ENCODE data around the gene ZDHHC13. TPM values are rescaled to one million over a fixed set of nuclear protein-coding genes. Genes with fewer than 3 reads are reported as not detected.

The ZDHHC13 gene
- total and polyA plus RNA-seq, 10 of the 15 experiments (the other 5 are each of a cell fraction or from before 2014, with no cell fraction given): 8.5 to 34.2 (median 20.4) TPM

DNA sequence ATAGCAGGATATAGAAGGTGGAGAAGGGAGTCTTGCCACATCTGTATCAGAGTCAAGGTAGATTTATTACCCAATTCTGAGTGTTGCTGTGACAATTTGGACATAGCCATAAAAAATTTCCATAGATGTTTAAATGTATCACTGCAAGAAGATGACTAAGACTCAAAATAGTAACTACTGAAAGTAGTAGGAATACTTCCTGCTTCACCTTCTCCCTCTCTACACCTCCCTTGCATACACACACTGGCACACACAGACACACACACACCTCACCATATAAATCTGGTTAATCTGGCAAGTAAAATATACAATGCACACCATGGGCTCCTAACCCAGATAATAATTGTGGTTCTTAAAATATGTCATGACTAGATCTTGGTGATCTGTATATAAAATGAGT lies 5.2 kb upstream of the ZDHHC13 start:
- no peak overlapping the region for H3K4me3 ChIP-seq
- H2AFZ ChIP-seq (ENCODE audit: control insufficient read depth, low read depth, low read length): no peak overlapping the region
- no peak for DNase-seq (ENCODE audit: low read depth, low spot score)
- H3K27ac ChIP-seq (ENCODE audit: control insufficient read depth, insufficient read depth): no peak overlapping the region
- no peaks in the 10 kb centered on the region for H4K20me1 ChIP-seq (ENCODE audit: control insufficient read depth, insufficient read depth)
- ChIA-PET POLR2A (no interaction called here), CTCF (interaction anchor here (3.7 kb wide), 1 partner anchor 34 kb away, joined by 26 read pairs; no protein-coding TSS in a partner anchor), SMC1A (ENCODE audit: uncharacterized antibody, unreplicated experiment) (interaction anchor here (1.1 kb wide), 1 partner anchor 41 kb away, joined by 3 read pairs; no protein-coding TSS in a partner anchor), RAD21 (ENCODE audit: unreplicated experiment) (no interaction called here)
- intact Hi-C loops (cut with micrococcal nuclease; ENCODE audit: unreplicated experiment): loop anchor here (10.0 kb wide), 1 partner anchor 333 kb away; no protein-coding TSS in a partner anchor
- no peaks in the 10 kb centered on the region for H3K27me3 ChIP-seq (replicated peaks in 1 of 2; ENCODE audit: control insufficient read depth in 2 of 2, insufficient read depth in 2 of 2, low read length in 1 of 2)
- H3K79me2 ChIP-seq (ENCODE audit: control insufficient read depth, insufficient read depth, low read length): no peaks in the 10 kb centered on the region; the same call in 1 of the 2 replicates
- no peak overlapping the region for H3K9ac ChIP-seq (ENCODE audit: control insufficient read depth, insufficient read depth, low read length)
- in situ Hi-C loops (cut with MboI): no loop called here
- no peak for FAIRE-seq
- no peak overlapping the region for H3K4me2 ChIP-seq (ENCODE audit: control insufficient read depth, insufficient read depth)
- H3K36me3 ChIP-seq (ENCODE audit: control insufficient read depth in 2 of 2, insufficient read depth in 2 of 2, low read length in 1 of 2): no peaks in the 10 kb centered on the region
- H3K9me3 ChIP-seq (replicated peaks; ENCODE audit: control insufficient read depth, insufficient read depth, low read length): no peaks in the 10 kb centered on the region; the same call in 2 of the 3 replicates
- BruUV-seq (replicated peaks): no TSS peak
- peaks cover 5% of the 10 kb centered on the region for H3K4me1 ChIP-seq (ENCODE audit: control insufficient read depth, insufficient read depth, low read length)
- ATAC-seq: no peak
- TF ChIP-seq NFYA (IDR thresholded peaks at IDR 0.05; ENCODE audit: borderline replicate concordance, low read depth, low read length) (no peak), BACH1 (IDR thresholded peaks at IDR 0.05; ENCODE audit: borderline replicate concordance) (no peak), ETV6 (conservative IDR thresholded peaks at IDR 0.05 in 1 of 2, IDR thresholded peaks at IDR 0.05 in 1 of 2; ENCODE audit: borderline replicate concordance in 1 of 2, low read depth in 1 of 2) (no peak), HCFC1 (IDR thresholded peaks at IDR 0.05; ENCODE audit: low read length) (no peak), KAT2A (conservative IDR thresholded peaks at IDR 0.05; ENCODE audit: control insufficient read depth, low read depth, low read length) (no peak), RBBP5 (conservative IDR thresholded peaks at IDR 0.05) (no peak), ZNF24 (IDR thresholded peaks at IDR 0.05) (no peak), BHLHE40 (IDR thresholded peaks at IDR 0.05; ENCODE audit: borderline replicate concordance in 1 of 2, low read depth in 2 of 2, low read length in 1 of 2) (no peak), LARP7 (IDR thresholded peaks at IDR 0.05) (no peak), FOXK2 (IDR thresholded peaks at IDR 0.05) (no peak), DPF2 (IDR thresholded peaks at IDR 0.05) (no peak)
- TF ChIP-seq, protein P1, sequence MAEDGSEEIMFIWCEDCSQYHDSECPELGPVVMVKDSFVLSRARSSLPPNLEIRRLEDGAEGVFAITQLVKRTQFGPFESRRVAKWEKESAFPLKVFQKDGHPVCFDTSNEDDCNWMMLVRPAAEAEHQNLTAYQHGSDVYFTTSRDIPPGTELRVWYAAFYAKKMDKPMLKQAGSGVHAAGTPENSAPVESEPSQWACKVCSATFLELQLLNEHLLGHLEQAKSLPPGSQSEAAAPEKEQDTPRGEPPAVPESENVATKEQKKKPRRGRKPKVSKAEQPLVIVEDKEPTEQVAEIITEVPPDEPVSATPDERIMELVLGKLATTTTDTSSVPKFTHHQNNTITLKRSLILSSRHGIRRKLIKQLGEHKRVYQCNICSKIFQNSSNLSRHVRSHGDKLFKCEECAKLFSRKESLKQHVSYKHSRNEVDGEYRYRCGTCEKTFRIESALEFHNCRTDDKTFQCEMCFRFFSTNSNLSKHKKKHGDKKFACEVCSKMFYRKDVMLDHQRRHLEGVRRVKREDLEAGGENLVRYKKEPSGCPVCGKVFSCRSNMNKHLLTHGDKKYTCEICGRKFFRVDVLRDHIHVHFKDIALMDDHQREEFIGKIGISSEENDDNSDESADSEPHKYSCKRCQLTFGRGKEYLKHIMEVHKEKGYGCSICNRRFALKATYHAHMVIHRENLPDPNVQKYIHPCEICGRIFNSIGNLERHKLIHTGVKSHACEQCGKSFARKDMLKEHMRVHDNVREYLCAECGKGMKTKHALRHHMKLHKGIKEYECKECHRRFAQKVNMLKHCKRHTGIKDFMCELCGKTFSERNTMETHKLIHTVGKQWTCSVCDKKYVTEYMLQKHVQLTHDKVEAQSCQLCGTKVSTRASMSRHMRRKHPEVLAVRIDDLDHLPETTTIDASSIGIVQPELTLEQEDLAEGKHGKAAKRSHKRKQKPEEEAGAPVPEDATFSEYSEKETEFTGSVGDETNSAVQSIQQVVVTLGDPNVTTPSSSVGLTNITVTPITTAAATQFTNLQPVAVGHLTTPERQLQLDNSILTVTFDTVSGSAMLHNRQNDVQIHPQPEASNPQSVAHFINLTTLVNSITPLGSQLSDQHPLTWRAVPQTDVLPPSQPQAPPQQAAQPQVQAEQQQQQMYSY (CRISPR knock-in tag; IDR thresholded peaks at IDR 0.05): no peak
- TF ChIP-seq, protein P2, sequence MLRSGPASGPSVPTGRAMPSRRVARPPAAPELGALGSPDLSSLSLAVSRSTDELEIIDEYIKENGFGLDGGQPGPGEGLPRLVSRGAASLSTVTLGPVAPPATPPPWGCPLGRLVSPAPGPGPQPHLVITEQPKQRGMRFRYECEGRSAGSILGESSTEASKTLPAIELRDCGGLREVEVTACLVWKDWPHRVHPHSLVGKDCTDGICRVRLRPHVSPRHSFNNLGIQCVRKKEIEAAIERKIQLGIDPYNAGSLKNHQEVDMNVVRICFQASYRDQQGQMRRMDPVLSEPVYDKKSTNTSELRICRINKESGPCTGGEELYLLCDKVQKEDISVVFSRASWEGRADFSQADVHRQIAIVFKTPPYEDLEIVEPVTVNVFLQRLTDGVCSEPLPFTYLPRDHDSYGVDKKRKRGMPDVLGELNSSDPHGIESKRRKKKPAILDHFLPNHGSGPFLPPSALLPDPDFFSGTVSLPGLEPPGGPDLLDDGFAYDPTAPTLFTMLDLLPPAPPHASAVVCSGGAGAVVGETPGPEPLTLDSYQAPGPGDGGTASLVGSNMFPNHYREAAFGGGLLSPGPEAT (IDR thresholded peaks at IDR 0.05; ENCODE audit: low read depth): no peak
- TF ChIP-seq, protein P3, sequence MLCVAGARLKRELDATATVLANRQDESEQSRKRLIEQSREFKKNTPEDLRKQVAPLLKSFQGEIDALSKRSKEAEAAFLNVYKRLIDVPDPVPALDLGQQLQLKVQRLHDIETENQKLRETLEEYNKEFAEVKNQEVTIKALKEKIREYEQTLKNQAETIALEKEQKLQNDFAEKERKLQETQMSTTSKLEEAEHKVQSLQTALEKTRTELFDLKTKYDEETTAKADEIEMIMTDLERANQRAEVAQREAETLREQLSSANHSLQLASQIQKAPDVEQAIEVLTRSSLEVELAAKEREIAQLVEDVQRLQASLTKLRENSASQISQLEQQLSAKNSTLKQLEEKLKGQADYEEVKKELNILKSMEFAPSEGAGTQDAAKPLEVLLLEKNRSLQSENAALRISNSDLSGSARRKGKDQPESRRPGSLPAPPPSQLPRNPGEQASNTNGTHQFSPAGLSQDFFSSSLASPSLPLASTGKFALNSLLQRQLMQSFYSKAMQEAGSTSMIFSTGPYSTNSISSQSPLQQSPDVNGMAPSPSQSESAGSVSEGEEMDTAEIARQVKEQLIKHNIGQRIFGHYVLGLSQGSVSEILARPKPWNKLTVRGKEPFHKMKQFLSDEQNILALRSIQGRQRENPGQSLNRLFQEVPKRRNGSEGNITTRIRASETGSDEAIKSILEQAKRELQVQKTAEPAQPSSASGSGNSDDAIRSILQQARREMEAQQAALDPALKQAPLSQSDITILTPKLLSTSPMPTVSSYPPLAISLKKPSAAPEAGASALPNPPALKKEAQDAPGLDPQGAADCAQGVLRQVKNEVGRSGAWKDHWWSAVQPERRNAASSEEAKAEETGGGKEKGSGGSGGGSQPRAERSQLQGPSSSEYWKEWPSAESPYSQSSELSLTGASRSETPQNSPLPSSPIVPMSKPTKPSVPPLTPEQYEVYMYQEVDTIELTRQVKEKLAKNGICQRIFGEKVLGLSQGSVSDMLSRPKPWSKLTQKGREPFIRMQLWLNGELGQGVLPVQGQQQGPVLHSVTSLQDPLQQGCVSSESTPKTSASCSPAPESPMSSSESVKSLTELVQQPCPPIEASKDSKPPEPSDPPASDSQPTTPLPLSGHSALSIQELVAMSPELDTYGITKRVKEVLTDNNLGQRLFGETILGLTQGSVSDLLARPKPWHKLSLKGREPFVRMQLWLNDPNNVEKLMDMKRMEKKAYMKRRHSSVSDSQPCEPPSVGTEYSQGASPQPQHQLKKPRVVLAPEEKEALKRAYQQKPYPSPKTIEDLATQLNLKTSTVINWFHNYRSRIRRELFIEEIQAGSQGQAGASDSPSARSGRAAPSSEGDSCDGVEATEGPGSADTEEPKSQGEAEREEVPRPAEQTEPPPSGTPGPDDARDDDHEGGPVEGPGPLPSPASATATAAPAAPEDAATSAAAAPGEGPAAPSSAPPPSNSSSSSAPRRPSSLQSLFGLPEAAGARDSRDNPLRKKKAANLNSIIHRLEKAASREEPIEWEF (IDR thresholded peaks at IDR 0.05; ENCODE audit: insufficient replicate concordance, low read depth, low read length): no peak
